Endothelial cell of umbilical vein (primary cell): ENCODE data around the gene NAV2. TPM values are rescaled to one million over a fixed set of nuclear protein-coding genes. Genes with fewer than 3 reads are reported as not detected.

Source experiments
- BruUV-seq: library from RNA; stranded (reverse); fragments of 400-500 nt; replicated peaks from 2 replicates; lab custom pipeline; 2021; lab: Mats Ljungman, UMichigan
- CTCF ChIA-PET: fragments of 300-600, 350-600 bp; sonication (Branson Sonifier 250); formaldehyde crosslinking; loops from one replicate; lab custom pipeline; 2021; ENCODE audit warnings: antibody characterized with exemption, inconsistent platforms; lab: Charles Lee
- POLR2A ChIA-PET: fragments of 300-600, 350-600 bp; sonication (Branson Sonifier 250); formaldehyde crosslinking; loops from one replicate; lab custom pipeline; 2021; ENCODE audit warnings: antibody characterized with exemption, inconsistent platforms; lab: Charles Lee
- DNase-seq: peaks from one replicate; pipeline ENCODE4 v3.0.0-alpha.2; 2011; ENCODE audit warnings: low read depth, low spot score
- FAIRE-seq: peaks from 2 replicates; lab custom pipeline; 2011; peaks lifted over from hg19 to GRCh38; lab: Jason Lieb, UNC
- H2AFZ ChIP-seq: 2 replicates; pipeline ENCODE4 v1.6.0; 2012; ENCODE audit warnings: low read depth, low read length, control low read depth, inconsistent platforms
- H3K27ac ChIP-seq: 2 replicates; pipeline ENCODE4 v1.5.1; 2011; ENCODE audit warnings: low read depth, mild to moderate bottlenecking, control low read depth, low read length, moderate library complexity; ENCODE audit not compliant: insufficient read depth
- H3K27me3 ChIP-seq, 2 experiments: 2 replicates each; pipeline versions ENCODE4 v1.6.0 to v1.6.1; 2011; ENCODE audit warnings: low read length in 2 of 2, mixed read lengths in 1 of 2; ENCODE audit not compliant: control insufficient read depth in 2 of 2, insufficient read depth in 2 of 2
- H3K36me3 ChIP-seq, 2 experiments: 2 replicates in 1 of 2; 3 replicates in 1 of 2; pipeline ENCODE4 v1.5.1; 2011; ENCODE audit warnings: low read length in 2 of 2, mild to moderate bottlenecking in 1 of 2, moderate library complexity in 1 of 2; ENCODE audit not compliant: control insufficient read depth in 2 of 2, insufficient read depth in 2 of 2; ENCODE audit errors: extremely low read depth in 1 of 2
- H3K4me1 ChIP-seq: 3 replicates; pipeline ENCODE4 v1.5.1; 2011; ENCODE audit warnings: mild to moderate bottlenecking, low read length; ENCODE audit not compliant: control insufficient read depth, insufficient read depth; ENCODE audit errors: extremely low read depth
- H3K4me2 ChIP-seq: 2 replicates; pipeline ENCODE4 v1.6.1; 2011; ENCODE audit warnings: low read length, control low read depth, mixed read lengths; ENCODE audit not compliant: insufficient read depth
- H3K4me3 ChIP-seq, 3 experiments: fragments of 200-600 bp in 1 of 3; sonication (generic), shearing (Covaris generic) in 1 of 3; replicated peaks in 1 of 3; 2 replicates each; pipeline ENCODE4 v1.5.1; 2011 to 2016; ENCODE audit warnings: control low read depth in 3 of 3, low read length in 3 of 3, mild to moderate bottlenecking in 2 of 3, inconsistent platforms in 1 of 3, low read depth in 1 of 3, moderate library complexity in 1 of 3; ENCODE audit not compliant: insufficient read depth in 1 of 3
- H3K79me2 ChIP-seq: 2 replicates; pipeline ENCODE4 v1.6.0; 2012; ENCODE audit warnings: low read length, inconsistent platforms; ENCODE audit not compliant: control insufficient read depth, insufficient read depth
- H3K9ac ChIP-seq: replicated peaks from 2 replicates; pipeline ENCODE3; 2011; ENCODE audit warnings: low read length, control low read depth; ENCODE audit not compliant: insufficient read depth; ENCODE audit errors: extremely low read depth
- H3K9me1 ChIP-seq: replicated peaks from 3 replicates; pipeline ENCODE4 v1.6.0; 2011; ENCODE audit warnings: mild to moderate bottlenecking, low read length; ENCODE audit not compliant: control insufficient read depth, insufficient read depth; ENCODE audit errors: extremely low read depth
- H3K9me3 ChIP-seq: replicated peaks from 2 replicates; pipeline ENCODE4 v1.5.1; 2012; ENCODE audit warnings: low read length, inconsistent platforms; ENCODE audit not compliant: control insufficient read depth, insufficient read depth
- H4K20me1 ChIP-seq: replicated peaks from 2 replicates; pipeline ENCODE3; 2011; ENCODE audit warnings: mild to moderate bottlenecking, low read length; ENCODE audit not compliant: control insufficient read depth, insufficient read depth; ENCODE audit errors: extremely low read depth
- EZH2 ChIP-seq: IDR thresholded peaks from 2 replicates; pipeline ENCODE4 v1.6.1; 2012; ENCODE audit warnings: borderline replicate concordance, low read depth, mild to moderate bottlenecking, moderate library complexity, low read length, inconsistent platforms; ENCODE audit not compliant: severe bottlenecking
- FOS ChIP-seq: IDR thresholded peaks from 2 replicates; pipeline ENCODE4 v1.6.1; 2011; ENCODE audit warnings: mild to moderate bottlenecking, low read length, moderate library complexity, borderline replicate concordance; ENCODE audit not compliant: insufficient read depth
- GATA2 ChIP-seq: IDR thresholded peaks from 2 replicates; pipeline ENCODE4 v1.7.0; 2011; ENCODE audit warnings: low read depth, mild to moderate bottlenecking, moderate library complexity, mixed read lengths, low read length; ENCODE audit not compliant: insufficient read length, insufficient read depth
- JUN ChIP-seq: IDR thresholded peaks from 2 replicates; pipeline ENCODE4 v1.6.1; 2011; ENCODE audit warnings: borderline replicate concordance, low read depth; ENCODE audit not compliant: insufficient read length, insufficient read depth
- MYC ChIP-seq: IDR thresholded peaks from one replicate; pipeline ENCODE4 v1.6.1; 2011; ENCODE audit warnings: mild to moderate bottlenecking, low read depth, low read length
- POLR2A ChIP-seq: IDR thresholded peaks from 2 replicates; pipeline ENCODE4 v1.6.1; 2012; ENCODE audit warnings: low read depth, mild to moderate bottlenecking, control low read depth, low read length
- POLR2AphosphoS5 ChIP-seq: IDR thresholded peaks from 2 replicates; pipeline ENCODE4 v1.6.1; 2012; ENCODE audit warnings: low read depth, mild to moderate bottlenecking, control low read depth, low read length, moderate library complexity; ENCODE audit not compliant: insufficient read depth
- dilution Hi-C: fragments of 300-500 bp; cut with MboI; formaldehyde crosslinking; loops from one replicate; pipeline ENCODE4 v1.15.0; 2019; ENCODE audit warnings: low sequenced_read_pairs; ENCODE audit not compliant: extremely low pct_ligation_motif_present
- intact Hi-C: fragments of 100-400 bp; cut with micrococcal nuclease; formaldehyde crosslinking; loops from one replicate; pipeline ENCODE4 v1.10.0; 2022
- polyA plus RNA-seq, 4 experiments: library from polyadenylated mRNA; depleted of rRNA in 3 of 4; stranded (reverse) in 3 of 4; unstranded in 1 of 4; fragments of >200 nt; gene quantifications; 2 replicates each; pipeline versions ENCODE4 v1.2.1 to v1.2.3, GENCODE V29; 2011 to 2012; ENCODE audit warnings: missing spikeins in 1 of 4
- total RNA-seq: library from RNA; stranded (reverse); gene quantifications from 2 replicates; pipeline ENCODE4 v1.2.3, GENCODE V29; 2021
- TF ChIP-seq, protein P1 (sequence below), 2 donors: IDR thresholded peaks; 1 replicate in 1 of 2; 2 replicates in 1 of 2; pipeline ENCODE4 v1.5.1; 2011; ENCODE audit warnings: low read length in 2 of 2, mild to moderate bottlenecking in 2 of 2, moderate library complexity in 2 of 2, control low read depth in 1 of 2, inconsistent platforms in 1 of 2, low read depth in 1 of 2; ENCODE audit not compliant: insufficient read depth in 1 of 2; ENCODE audit errors: extremely low read depth in 1 of 2
- TF ChIP-seq, protein P2 (sequence below): IDR thresholded peaks from 2 replicates; pipeline ENCODE4 v1.6.1; 2011; ENCODE audit not compliant: insufficient read depth, insufficient read length

Gene NAV2
- total and polyA plus RNA-seq, 2 donors (not counting 3 experiments of a cell fraction or from before 2014, with no cell fraction given), result 10.9 to 68.0 TPM

DNA sequence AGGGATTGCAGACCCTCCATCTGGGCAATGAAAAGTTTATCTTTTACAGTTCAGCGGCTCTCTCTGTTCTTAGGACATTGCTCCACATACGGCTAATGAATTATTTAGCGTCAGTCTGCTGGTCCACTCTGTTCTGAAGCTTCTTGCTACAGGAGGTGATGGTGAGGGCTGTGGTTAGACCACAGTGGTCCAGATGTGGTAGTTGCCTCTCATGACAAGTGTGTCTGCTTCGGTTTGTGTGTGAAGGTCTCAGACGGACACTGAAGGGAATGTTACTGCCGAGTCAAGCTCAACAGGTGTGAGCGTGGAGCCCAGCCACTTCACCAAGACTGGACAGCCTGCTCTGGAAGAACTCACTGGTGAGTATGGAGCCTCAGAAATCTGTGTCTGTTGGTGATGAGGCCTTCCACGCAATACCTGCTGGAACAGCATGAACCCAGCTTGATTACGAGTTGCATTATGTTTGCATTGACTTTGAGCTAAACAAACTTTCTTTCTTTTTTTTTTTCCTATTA lies 226.8 kb downstream of the NAV2 start:
- no peak for FAIRE-seq
- H3K9me3 ChIP-seq, result no peaks in the 10 kb centered on the region
- no peaks in the 10 kb centered on the region for H3K27me3 ChIP-seq
- no peak for DNase-seq
- no peak overlapping the region for H2AFZ ChIP-seq
- POLR2A ChIA-PET, result no interaction called here
- no peak overlapping the region for H3K4me2 ChIP-seq
- no peak overlapping the region for H3K27ac ChIP-seq
- no peaks in the 10 kb centered on the region for H3K9me1 ChIP-seq
- H3K4me1 ChIP-seq, result peaks cover 9% of the 10 kb centered on the region
- dilution Hi-C loops, result no loop called here
- peaks cover 2 to 3% of the 10 kb centered on the region in 2 experiments for H3K36me3 ChIP-seq
- no peak overlapping the region for H3K4me3 ChIP-seq
- H4K20me1 ChIP-seq, result no peaks in the 10 kb centered on the region
- H3K9ac ChIP-seq, result no peak overlapping the region
- intact Hi-C loops, result loop anchor here (5.0 kb wide), 2 partner anchors 173 to 398 kb away; no protein-coding TSS in a partner anchor
- TF ChIP-seq GATA2, result no peak
- H3K79me2 ChIP-seq, result peaks cover 10% of the 10 kb centered on the region
- BruUV-seq, result no TSS peak
- CTCF ChIA-PET, result interaction anchor here (0.8 to 2.9 kb wide), 12 partner anchors 9 to 414 kb away, joined by 3 to 12 read pairs (median 4); no protein-coding TSS in a partner anchor

DNA sequence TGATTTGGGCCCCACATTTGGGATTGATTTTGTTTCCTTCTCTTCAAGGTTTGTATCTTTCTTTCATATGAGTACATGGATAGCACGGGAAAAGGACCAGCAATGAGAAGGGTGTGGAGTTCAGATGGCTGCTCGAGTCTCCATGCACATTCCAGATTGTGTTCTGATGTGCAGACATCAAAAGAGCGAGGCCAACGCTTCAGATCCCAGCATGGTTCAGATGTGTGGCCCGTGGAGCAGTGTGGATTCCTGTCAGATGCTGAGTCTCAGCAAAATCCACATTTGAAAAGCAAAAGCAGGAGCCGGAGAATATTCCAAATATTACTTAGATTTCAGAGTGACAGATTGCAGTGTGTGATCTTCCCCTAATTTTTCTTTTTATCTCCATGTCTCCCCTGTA lies 228.2 kb downstream of the NAV2 start:
- H3K4me3 ChIP-seq, result no peak overlapping the region
- H3K27me3 ChIP-seq, result no peaks in the 10 kb centered on the region
- H3K36me3 ChIP-seq, result peaks cover 2 to 3% of the 10 kb centered on the region in 2 experiments
- H3K9me1 ChIP-seq, result no peaks in the 10 kb centered on the region
- no peak overlapping the region for H2AFZ ChIP-seq
- dilution Hi-C loops, result no loop called here
- H3K79me2 ChIP-seq, result peaks cover 10% of the 10 kb centered on the region
- TF ChIP-seq, protein P1, sequence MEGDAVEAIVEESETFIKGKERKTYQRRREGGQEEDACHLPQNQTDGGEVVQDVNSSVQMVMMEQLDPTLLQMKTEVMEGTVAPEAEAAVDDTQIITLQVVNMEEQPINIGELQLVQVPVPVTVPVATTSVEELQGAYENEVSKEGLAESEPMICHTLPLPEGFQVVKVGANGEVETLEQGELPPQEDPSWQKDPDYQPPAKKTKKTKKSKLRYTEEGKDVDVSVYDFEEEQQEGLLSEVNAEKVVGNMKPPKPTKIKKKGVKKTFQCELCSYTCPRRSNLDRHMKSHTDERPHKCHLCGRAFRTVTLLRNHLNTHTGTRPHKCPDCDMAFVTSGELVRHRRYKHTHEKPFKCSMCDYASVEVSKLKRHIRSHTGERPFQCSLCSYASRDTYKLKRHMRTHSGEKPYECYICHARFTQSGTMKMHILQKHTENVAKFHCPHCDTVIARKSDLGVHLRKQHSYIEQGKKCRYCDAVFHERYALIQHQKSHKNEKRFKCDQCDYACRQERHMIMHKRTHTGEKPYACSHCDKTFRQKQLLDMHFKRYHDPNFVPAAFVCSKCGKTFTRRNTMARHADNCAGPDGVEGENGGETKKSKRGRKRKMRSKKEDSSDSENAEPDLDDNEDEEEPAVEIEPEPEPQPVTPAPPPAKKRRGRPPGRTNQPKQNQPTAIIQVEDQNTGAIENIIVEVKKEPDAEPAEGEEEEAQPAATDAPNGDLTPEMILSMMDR (IDR thresholded peaks at IDR 0.05; ENCODE audit: extremely low read depth in 1 of 2, insufficient read depth in 1 of 2, low read depth in 1 of 2, low read length in 2 of 2), result no peak
- no peak for TF ChIP-seq POLR2AphosphoS5
- TF ChIP-seq GATA2, result no peak
- no peak for TF ChIP-seq POLR2A
- no peak for TF ChIP-seq FOS
- TF ChIP-seq, protein P2, sequence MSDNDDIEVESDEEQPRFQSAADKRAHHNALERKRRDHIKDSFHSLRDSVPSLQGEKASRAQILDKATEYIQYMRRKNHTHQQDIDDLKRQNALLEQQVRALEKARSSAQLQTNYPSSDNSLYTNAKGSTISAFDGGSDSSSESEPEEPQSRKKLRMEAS, result no peak
- TF ChIP-seq MYC, result no peak
- TF ChIP-seq EZH2, result no peak
- no peak for TF ChIP-seq JUN
- CTCF ChIA-PET, result interaction anchor here (2.0 to 3.0 kb wide), 3 partner anchors 12 to 192 kb away, joined by 7 to 12 read pairs (median 9); no protein-coding TSS in a partner anchor
- DNase-seq (no peak), FAIRE-seq (no peak)
- no peaks in the 10 kb centered on the region for H4K20me1 ChIP-seq
- H3K27ac ChIP-seq, result no peak overlapping the region
- H3K4me2 ChIP-seq, result no peak overlapping the region
- POLR2A ChIA-PET, result no interaction called here
- BruUV-seq, result no TSS peak
- intact Hi-C loops, result no loop called here
- H3K9me3 ChIP-seq, result no peaks in the 10 kb centered on the region
- no peaks in the 10 kb centered on the region for H3K4me1 ChIP-seq
- no peak overlapping the region for H3K9ac ChIP-seq
